Ishikawa (cell line): Measurements from ENCODE around the gene HNF1B.

Source experiments
- CEBPB ChIP-seq: IDR thresholded peaks from 2 replicates; pipeline ENCODE4 v1.6.1; 2012
- CREB1 ChIP-seq: IDR thresholded peaks from 2 replicates; pipeline ENCODE4 v1.6.1; 2012; ENCODE audit warnings: low read depth
- EGR1 ChIP-seq: IDR thresholded peaks from 2 replicates; pipeline ENCODE4 v1.6.1; 2012
- EP300 ChIP-seq: IDR thresholded peaks from 2 replicates; pipeline ENCODE4 v1.6.1; 2012; ENCODE audit warnings: borderline replicate concordance
- FOXM1 ChIP-seq: IDR thresholded peaks from 2 replicates; pipeline ENCODE4 v1.6.1; 2012; ENCODE audit warnings: low read depth, borderline replicate concordance
- MAX ChIP-seq: IDR thresholded peaks from 2 replicates; pipeline ENCODE4 v1.6.1; 2012
- NFIC ChIP-seq: IDR thresholded peaks from 2 replicates; pipeline ENCODE4 v1.6.1; 2012
- RAD21 ChIP-seq: IDR thresholded peaks from 2 replicates; pipeline ENCODE4 v1.6.1; 2012; ENCODE audit warnings: low read depth
- REST ChIP-seq: IDR thresholded peaks from 2 replicates; pipeline ENCODE4 v1.6.1; 2012; ENCODE audit warnings: low read depth, mild to moderate bottlenecking
- TAF1 ChIP-seq: IDR thresholded peaks from 2 replicates; pipeline ENCODE4 v1.6.1; 2012; ENCODE audit warnings: low read depth, mild to moderate bottlenecking
- TCF12 ChIP-seq: IDR thresholded peaks from 2 replicates; pipeline ENCODE4 v1.6.1; 2012; ENCODE audit warnings: low read depth
- TEAD4 ChIP-seq: IDR thresholded peaks from 2 replicates; pipeline ENCODE4 v1.6.1; 2012
- USF1 ChIP-seq: IDR thresholded peaks from 2 replicates; pipeline ENCODE4 v1.6.1; 2012
- YY1 ChIP-seq: IDR thresholded peaks from 2 replicates; pipeline ENCODE4 v1.6.1; 2012; ENCODE audit warnings: low read depth
- ZBTB7A ChIP-seq: IDR thresholded peaks from 2 replicates; pipeline ENCODE4 v1.6.1; 2012; ENCODE audit warnings: low read depth

Gene HNF1B

GRCh38 chr17:37671824-37672547 is 72.9 kb downstream of the HNF1B start:
- TF ChIP-seq FOXM1, result no peak
- no peak for TF ChIP-seq EP300
- TF ChIP-seq CREB1, result no peak
- no peak for TF ChIP-seq EGR1
- TF ChIP-seq TAF1, result no peak
- TF ChIP-seq USF1, result no peak
- TF ChIP-seq YY1, result no peak
- TF ChIP-seq MAX, result no peak
- no peak for TF ChIP-seq REST
- no peak for TF ChIP-seq RAD21
- TF ChIP-seq TEAD4, result no peak
- no peak for TF ChIP-seq NFIC
- TF ChIP-seq TCF12, result no peak
- TF ChIP-seq CEBPB, result no peak
- no peak for TF ChIP-seq ZBTB7A

GRCh38 chr17:37671028-37671823 is 73.6 kb downstream of the HNF1B start:
- TF ChIP-seq TCF12 (no peak), EP300 (no peak), NFIC (no peak), REST (no peak)

GRCh38 chr17:37667039-37667438 is 77.8 kb downstream of the HNF1B start:
- no peak for TF ChIP-seq REST
- TF ChIP-seq CREB1, result no peak
- no peak for TF ChIP-seq MAX
- no peak for TF ChIP-seq EP300

- TF ChIP-seq NFIC, result no peak
- no peak for TF ChIP-seq ZBTB7A
- TF ChIP-seq TCF12, result no peak
- TF ChIP-seq TAF1, result no peak
- TF ChIP-seq TEAD4, result no peak
- no peak for TF ChIP-seq REST
- no peak for TF ChIP-seq USF1
- no peak for TF ChIP-seq RAD21
- TF ChIP-seq CREB1, result no peak
- no peak for TF ChIP-seq EP300
- TF ChIP-seq MAX, result no peak
- no peak for TF ChIP-seq YY1
- no peak for TF ChIP-seq CEBPB
- no peak for TF ChIP-seq EGR1
- TF ChIP-seq FOXM1, result no peak
Measured at GRCh38 chr17:37664214-37664613, 80.6 kb downstream of the HNF1B start.
